KMS-11 (cell line): Measurements from ENCODE around the gene RASSF3.

Experiments used
- H2AFZ ChIP-seq: fragments of 200-600 bp; sonication (generic); 2 replicates; pipeline ENCODE4 v1.6.1; 2016; ENCODE audit warnings: antibody characterized with exemption, mixed run types, low read depth
- H3K27ac ChIP-seq: fragments of 200-600 bp; sonication (generic); 2 replicates; pipeline ENCODE4 v1.6.1; 2016; ENCODE audit warnings: mild to moderate bottlenecking, mixed run types
- H3K27me3 ChIP-seq: fragments of 200-600 bp; sonication (generic); 2 replicates; pipeline ENCODE4 v1.6.1; 2017; ENCODE audit warnings: mild to moderate bottlenecking, low read depth, mixed run types, moderate library complexity; ENCODE audit not compliant: insufficient read depth
- H3K36me3 ChIP-seq: fragments of 200-600 bp; sonication (generic); 2 replicates; pipeline ENCODE4 v1.6.1; 2017; ENCODE audit warnings: mild to moderate bottlenecking, mixed run types; ENCODE audit not compliant: insufficient read depth
- H3K4me1 ChIP-seq: fragments of 200-600 bp; sonication (generic); 2 replicates; pipeline ENCODE4 v1.6.1; 2016; ENCODE audit warnings: mild to moderate bottlenecking, low read depth, mixed run types; ENCODE audit not compliant: poor library complexity, severe bottlenecking
- H3K4me2 ChIP-seq: fragments of 200-600 bp; sonication (generic); 2 replicates; pipeline ENCODE4 v1.7.0; 2016; ENCODE audit warnings: mild to moderate bottlenecking, mixed run types
- H3K4me3 ChIP-seq: fragments of 200-600 bp; sonication (generic); IDR thresholded peaks from 2 replicates; pipeline ENCODE4 v1.6.1; 2017; ENCODE audit warnings: low read depth, low read length, mixed read lengths; ENCODE audit not compliant: insufficient read depth
- H3K79me2 ChIP-seq: fragments of 200-600 bp; sonication (generic); 2 replicates; pipeline ENCODE4 v1.6.1; 2016; ENCODE audit warnings: low read depth, mixed run types; ENCODE audit not compliant: insufficient read depth
- H3K9ac ChIP-seq: fragments of 200-600 bp; sonication (generic); 2 replicates; pipeline ENCODE4 v1.6.1; 2016; ENCODE audit warnings: mild to moderate bottlenecking, mixed run types
- H4K20me1 ChIP-seq: fragments of 200-600 bp; sonication (generic); 2 replicates; pipeline ENCODE4 v1.6.1; 2016; ENCODE audit warnings: mild to moderate bottlenecking, mixed run types; ENCODE audit not compliant: insufficient read depth
- TF ChIP-seq, protein P1 (sequence below): fragments of 200-600 bp; sonication (generic); conservative IDR thresholded peaks from 2 replicates; pipeline ENCODE4 v1.6.1; 2017; ENCODE audit warnings: low read depth, mild to moderate bottlenecking, antibody characterized with exemption, low read length, moderate library complexity, mixed read lengths

Gene RASSF3

DNA sequence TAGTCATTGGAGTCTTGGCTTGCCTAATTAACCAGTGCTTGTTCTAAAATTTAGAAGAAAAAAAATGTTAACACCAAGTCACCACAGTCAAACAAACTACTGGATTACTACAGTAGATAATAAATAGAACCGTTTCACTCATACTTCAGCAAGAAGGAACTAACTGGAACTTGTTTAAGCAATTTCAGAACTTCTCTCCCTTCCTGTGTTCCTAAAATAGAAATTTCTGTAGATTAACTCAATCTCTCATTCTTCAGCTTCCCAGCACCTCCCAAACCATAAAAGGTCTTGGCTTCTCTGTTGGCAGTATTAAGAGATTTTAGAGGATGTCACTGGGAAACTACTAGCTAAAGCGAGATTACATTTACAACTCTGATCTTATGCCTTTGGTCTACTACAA lies 130.4 kb downstream of the RASSF3 start:
- Histone ChIP-seq H3K79me2 (no peaks in the 10 kb centered on the region), H3K27me3 (no peaks in the 10 kb centered on the region), H3K36me3 (no peaks in the 10 kb centered on the region), H3K4me3 (no peak overlapping the region), H3K27ac (no peak overlapping the region), H3K4me2 (no peak overlapping the region), H3K4me1 (peaks cover 27% of the 10 kb centered on the region), H4K20me1 (no peaks in the 10 kb centered on the region), H3K9ac (no peak overlapping the region), H2AFZ (no peak overlapping the region)
- TF ChIP-seq, protein P1, sequence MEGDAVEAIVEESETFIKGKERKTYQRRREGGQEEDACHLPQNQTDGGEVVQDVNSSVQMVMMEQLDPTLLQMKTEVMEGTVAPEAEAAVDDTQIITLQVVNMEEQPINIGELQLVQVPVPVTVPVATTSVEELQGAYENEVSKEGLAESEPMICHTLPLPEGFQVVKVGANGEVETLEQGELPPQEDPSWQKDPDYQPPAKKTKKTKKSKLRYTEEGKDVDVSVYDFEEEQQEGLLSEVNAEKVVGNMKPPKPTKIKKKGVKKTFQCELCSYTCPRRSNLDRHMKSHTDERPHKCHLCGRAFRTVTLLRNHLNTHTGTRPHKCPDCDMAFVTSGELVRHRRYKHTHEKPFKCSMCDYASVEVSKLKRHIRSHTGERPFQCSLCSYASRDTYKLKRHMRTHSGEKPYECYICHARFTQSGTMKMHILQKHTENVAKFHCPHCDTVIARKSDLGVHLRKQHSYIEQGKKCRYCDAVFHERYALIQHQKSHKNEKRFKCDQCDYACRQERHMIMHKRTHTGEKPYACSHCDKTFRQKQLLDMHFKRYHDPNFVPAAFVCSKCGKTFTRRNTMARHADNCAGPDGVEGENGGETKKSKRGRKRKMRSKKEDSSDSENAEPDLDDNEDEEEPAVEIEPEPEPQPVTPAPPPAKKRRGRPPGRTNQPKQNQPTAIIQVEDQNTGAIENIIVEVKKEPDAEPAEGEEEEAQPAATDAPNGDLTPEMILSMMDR, result no peak

DNA sequence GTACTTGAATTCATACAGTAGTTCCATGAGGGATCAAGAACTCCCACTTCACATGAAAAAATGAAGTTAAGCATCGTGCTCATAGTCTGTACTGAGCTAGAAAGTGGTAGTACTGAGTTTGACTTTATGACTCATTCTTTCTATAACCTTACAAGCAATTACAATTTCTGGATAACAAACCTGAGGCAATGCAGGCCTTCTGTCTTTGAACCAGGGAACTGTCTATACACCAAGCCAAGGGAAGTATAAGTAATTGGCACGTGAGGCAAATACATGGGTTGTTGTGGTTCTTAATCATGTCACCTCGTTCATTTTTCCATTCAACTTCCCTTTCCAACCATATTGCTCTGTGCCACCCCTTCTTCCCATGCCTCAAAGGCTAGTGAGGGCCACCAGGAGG lies 132.1 kb downstream of the RASSF3 start:
- Histone ChIP-seq H3K36me3 (no peaks in the 10 kb centered on the region), H3K4me2 (no peak overlapping the region), H2AFZ (no peak overlapping the region), H3K4me1 (peaks cover 9% of the 10 kb centered on the region), H3K27me3 (no peaks in the 10 kb centered on the region), H3K79me2 (no peaks in the 10 kb centered on the region), H4K20me1 (no peaks in the 10 kb centered on the region), H3K4me3 (no peak overlapping the region), H3K27ac (no peak overlapping the region), H3K9ac (no peak overlapping the region)
- TF ChIP-seq, protein P1, result no peak

DNA sequence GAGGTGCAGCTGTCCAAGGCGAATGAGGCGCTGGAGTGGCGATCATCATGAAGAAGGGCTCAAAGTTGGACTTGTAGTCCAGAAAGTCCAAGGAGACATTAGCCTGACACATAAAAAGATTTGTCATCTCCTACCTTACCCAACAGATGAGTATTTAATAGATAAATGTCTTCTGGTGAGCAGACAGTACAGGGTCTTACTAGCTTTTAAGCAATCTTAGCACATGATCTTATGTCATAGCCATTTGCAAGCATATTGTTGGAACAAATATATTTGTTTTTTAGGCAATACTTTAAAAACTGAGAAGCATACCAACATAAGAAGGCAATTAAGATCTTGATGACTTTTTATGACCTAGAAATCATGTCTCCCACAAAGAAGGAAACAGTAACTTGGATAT lies 132.9 kb downstream of the RASSF3 start:
- H3K27me3 ChIP-seq, result no peaks in the 10 kb centered on the region
- TF ChIP-seq, protein P1, result no peak
- H4K20me1 ChIP-seq, result no peaks in the 10 kb centered on the region
- no peaks in the 10 kb centered on the region for H3K79me2 ChIP-seq
- no peak overlapping the region for H3K4me2 ChIP-seq
- H3K27ac ChIP-seq, result no peak overlapping the region
- H3K9ac ChIP-seq, result no peak overlapping the region
- H3K4me3 ChIP-seq, result no peak overlapping the region
- H2AFZ ChIP-seq, result no peak overlapping the region
- H3K36me3 ChIP-seq, result no peaks in the 10 kb centered on the region
- H3K4me1 ChIP-seq, result peaks cover 1% of the 10 kb centered on the region

DNA sequence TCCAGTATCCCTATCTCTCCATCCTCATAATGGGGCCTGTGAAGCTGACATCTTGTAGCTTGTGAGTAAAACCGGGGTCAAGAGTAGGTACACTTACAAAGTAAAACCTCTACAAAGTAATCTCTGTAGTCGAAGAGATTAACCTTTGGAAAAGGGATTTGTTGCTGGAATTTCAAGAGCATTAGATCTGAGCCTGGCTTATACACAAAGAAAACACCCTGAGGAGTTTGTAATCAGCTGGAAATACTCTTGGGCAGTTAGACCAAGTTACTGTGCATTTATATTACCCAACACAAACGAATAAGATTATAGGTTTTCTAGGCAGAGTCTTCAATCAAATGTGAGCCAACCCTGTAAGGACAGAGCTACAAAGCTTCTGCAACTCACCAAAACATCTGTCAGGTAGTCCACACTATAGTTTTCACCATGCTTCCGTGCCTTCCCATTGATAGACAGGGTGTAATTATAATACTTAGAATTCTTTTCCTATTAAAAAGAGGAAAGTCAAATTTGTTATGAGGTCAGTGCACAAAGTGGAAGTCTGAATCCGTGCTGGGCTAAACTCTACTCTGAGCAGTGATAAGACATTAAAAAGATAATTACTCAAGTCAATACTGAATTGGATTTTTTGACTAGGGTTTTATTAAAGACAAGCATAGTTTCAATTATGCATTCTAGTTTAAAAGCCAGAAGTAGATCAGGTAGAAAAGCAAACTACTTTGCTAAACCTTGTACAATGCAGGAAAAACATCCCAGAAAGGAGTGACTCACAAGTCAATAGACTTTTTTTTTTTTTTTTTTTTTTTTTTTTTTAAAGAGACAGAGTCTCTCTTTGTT lies 134.3 kb downstream of the RASSF3 start:
- Histone ChIP-seq H3K9ac (no peak overlapping the region), H2AFZ (no peak overlapping the region), H3K27ac (no peak overlapping the region), H3K36me3 (no peaks in the 10 kb centered on the region), H4K20me1 (no peaks in the 10 kb centered on the region), H3K4me3 (no peak overlapping the region), H3K27me3 (no peaks in the 10 kb centered on the region), H3K79me2 (no peaks in the 10 kb centered on the region), H3K4me1 (no peaks in the 10 kb centered on the region), H3K4me2 (no peak overlapping the region)
- TF ChIP-seq, protein P1, result no peak
